ENCODE data around the gene ZNF214.

Gene ZNF214

GRCh38 chr11:7020183-7020917, at the start of gene ZNF214, which contains the start of gene NLRP14:
ZNF214 (minus strand) TSS chr11:7020346; CDS start chr11:7002835, 17,511 bp downstream.
NLRP14 (plus strand) TSS chr11:7020479; CDS start chr11:7038587, 18,108 bp downstream.
- DNase-seq, result peak; percentile 73

- no peak for DNase-seq
Measured at GRCh38 chr11:7062534-7062933, 42.4 kb upstream of the ZNF214 start.

GRCh38 chr11:7060868-7061267, 40.7 kb upstream of the ZNF214 start:
- DNase-seq, result no peak

GRCh38 chr11:7057641-7058040, 37.5 kb upstream of the ZNF214 start:
- DNase-seq, result no peak

GRCh38 chr11:7056828-7057513, 36.8 kb upstream of the ZNF214 start:
- DNase-seq, result no peak

- DNase-seq, result no peak
Measured at GRCh38 chr11:7050191-7050590, 30.0 kb upstream of the ZNF214 start.

GRCh38 chr11:7046474-7047175, 26.5 kb upstream of the ZNF214 start:
- DNase-seq, result no peak

GRCh38 chr11:7034019-7034418, 13.9 kb upstream of the ZNF214 start:
- DNase-seq, result no peak

GRCh38 chr11:7032692-7033091, 12.5 kb upstream of the ZNF214 start:
- no peak for DNase-seq

- DNase-seq, result no peak
Measured at GRCh38 chr11:7031471-7031871, 11.3 kb upstream of the ZNF214 start.

- no peak for DNase-seq
Measured at GRCh38 chr11:7030836-7031235, 10.7 kb upstream of the ZNF214 start.

GRCh38 chr11:7028141-7028540, 8.0 kb upstream of the ZNF214 start:
- no peak for DNase-seq

- DNase-seq, result no peak
Measured at GRCh38 chr11:7021318-7021717, 1.2 kb upstream of the ZNF214 start.

GRCh38 chr11:7019500-7020182, 505 bp downstream of the ZNF214 start:
- DNase-seq, result no peak

- no peak for DNase-seq
Measured at GRCh38 chr11:7016011-7016410, 4.1 kb downstream of the ZNF214 start.

GRCh38 chr11:7014118-7014517, 6.0 kb downstream of the ZNF214 start:
- no peak for DNase-seq

GRCh38 chr11:7004482-7004881, 15.7 kb downstream of the ZNF214 start:
- no peak for DNase-seq

GRCh38 chr11:6995703-6996102, 24.4 kb downstream of the ZNF214 start:
- DNase-seq, result no peak

- no peak for DNase-seq
Measured at GRCh38 chr11:6992457-6993417, 27.4 kb downstream of the ZNF214 start.

GRCh38 chr11:6992026-6992425, 28.1 kb downstream of the ZNF214 start:
- no peak for DNase-seq

GRCh38 chr11:6991227-6991626, 28.9 kb downstream of the ZNF214 start:
- DNase-seq, result no peak

GRCh38 chr11:6988506-6988905, 31.6 kb downstream of the ZNF214 start:
- DNase-seq, result no peak

Measured in DMS153 (cell line).